Thoracic aorta (tissue), 2 donors: Measurements from ENCODE around the gene IP6K1. TPM values are rescaled to one million over a fixed set of nuclear protein-coding genes. Genes with fewer than 3 reads are reported as not detected.
"Not testable (repeated sequence)": the region's sequence is repeated elsewhere in the genome, so short reads cannot be mapped to it uniquely, and the experiment has no call there.

Experiments
- ATAC-seq: fragments of 150-250 bp; one replicate; pipeline ENCODE4 v1.8.0; 2017; ENCODE audit warnings: low read depth; ENCODE audit not compliant: insufficient number of reproducible peaks, low FRiP score
- DNase-seq: peaks from one replicate; pipeline ENCODE4 v3.0.0-alpha.2; 2020; ENCODE audit warnings: low spot score
- H3K27ac ChIP-seq, 2 donors: fragments of 200-600 bp; sonication (generic); 1 replicate in 1 of 2; 2 replicates in 1 of 2; pipeline ENCODE4 v1.5.1; 2016; ENCODE audit warnings: mild to moderate bottlenecking in 2 of 2, moderate library complexity in 2 of 2
- H3K27me3 ChIP-seq: fragments of 200-600 bp; sonication (generic); replicated peaks from 2 replicates; pipeline ENCODE4 v1.6.0; 2016; ENCODE audit warnings: mild to moderate bottlenecking; ENCODE audit not compliant: insufficient read depth
- H3K36me3 ChIP-seq: fragments of 200-600 bp; sonication (generic); one replicate; pipeline ENCODE4 v1.5.1; 2016
- H3K4me1 ChIP-seq, 2 donors: fragments of 200-600 bp; sonication (generic); 1 replicate in 1 of 2; 2 replicates in 1 of 2; pipeline versions ENCODE4 v1.5.1 to v1.6.0; 2016; ENCODE audit warnings: low read depth in 2 of 2, mild to moderate bottlenecking in 1 of 2; ENCODE audit not compliant: control insufficient read depth in 1 of 2
- H3K4me3 ChIP-seq: fragments of 200-600 bp; sonication (generic); 2 replicates; pipeline ENCODE4 v1.5.1; 2016; ENCODE audit warnings: mild to moderate bottlenecking
- H3K9me3 ChIP-seq: fragments of 200-600 bp; sonication (generic); 2 replicates; pipeline ENCODE4 v1.5.1; 2016
- CTCF ChIP-seq: fragments of 200-600 bp; sonication (generic); IDR thresholded peaks from one replicate; pipeline ENCODE4 v1.5.1; 2019; ENCODE audit warnings: antibody characterized with exemption
- total RNA-seq, 2 donors: library from RNA; depleted of rRNA; stranded (reverse); fragments of >200 nt; gene quantifications; one replicate each; pipeline versions ENCODE4 v1.1.0 to v1.2.3, GENCODE V29; 2016

IP6K1 gene
- total RNA-seq, 2 donors from 2014 or later = 56.6 to 69.0 TPM

GRCh38 chr3:49699281-49699979 lies 86.9 kb downstream of the IP6K1 start:
- no peaks in the 10 kb centered on the region for H3K9me3 ChIP-seq
- ATAC-seq = no peak
- no peaks in the 10 kb centered on the region for H3K4me1 ChIP-seq
- H3K27ac ChIP-seq = no peak overlapping the region
- TF ChIP-seq CTCF = no peak
- no peak overlapping the region for H3K4me3 ChIP-seq
- no peak for DNase-seq
- H3K27me3 ChIP-seq = no peaks in the 10 kb centered on the region
- peaks cover 24% of the 10 kb centered on the region for H3K36me3 ChIP-seq

GRCh38 chr3:49695350-49696015 lies 90.9 kb downstream of the IP6K1 start:
- not testable (repeated sequence) for H3K27ac ChIP-seq, H3K36me3 ChIP-seq, H3K4me3 ChIP-seq, DNase-seq, ATAC-seq, H3K27me3 ChIP-seq, H3K9me3 ChIP-seq
- peaks cover 5 to 12% of the 10 kb centered on the region in 2 donors for H3K4me1 ChIP-seq

- not testable (repeated sequence) for DNase-seq, H3K27me3 ChIP-seq, H3K4me3 ChIP-seq, H3K27ac ChIP-seq, ATAC-seq, H3K9me3 ChIP-seq, H3K36me3 ChIP-seq
- H3K4me1 ChIP-seq = peaks cover 11 to 20% of the 10 kb centered on the region in 2 donors
Measured at GRCh38 chr3:49694409-49695070, 91.8 kb downstream of the IP6K1 start.

GRCh38 chr3:49691481-49691880 lies 94.9 kb downstream of the IP6K1 start:
- not testable (repeated sequence) for H3K9me3 ChIP-seq, H3K27me3 ChIP-seq, H3K27ac ChIP-seq, ATAC-seq, DNase-seq, H3K4me3 ChIP-seq, H3K36me3 ChIP-seq
- peaks cover 17 to 31% of the 10 kb centered on the region in 2 donors for H3K4me1 ChIP-seq

GRCh38 chr3:49690856-49691255 lies 95.5 kb downstream of the IP6K1 start:
- peaks cover 17 to 31% of the 10 kb centered on the region in 2 donors for H3K4me1 ChIP-seq
- not testable (repeated sequence) for H3K27ac ChIP-seq, ATAC-seq, DNase-seq, H3K4me3 ChIP-seq, H3K36me3 ChIP-seq, H3K9me3 ChIP-seq, H3K27me3 ChIP-seq

- not testable (repeated sequence) for H3K9me3 ChIP-seq, H3K36me3 ChIP-seq, H3K27me3 ChIP-seq, DNase-seq, ATAC-seq
- Histone ChIP-seq H3K4me1 (peaks cover 17 to 31% of the 10 kb centered on the region in 2 donors), H3K4me3 (peak overlapping the region; percentile 94), H3K27ac (peak overlapping the region; percentile 53 to 64)
Measured at GRCh38 chr3:49689908-49690624, 96.3 kb downstream of the IP6K1 start.

GRCh38 chr3:49689046-49689907 lies 97.1 kb downstream of the IP6K1 start, which contains the start of the genes MST1 and RNF123:
TSS of gene MST1 (minus strand) at chr3:49689474. CDS start at chr3:49688691, 783 bp downstream.
TSS of gene RNF123 (plus strand) at chr3:49689557. CDS start at chr3:49691166, 1,609 bp downstream.
- H3K4me3 ChIP-seq = peak within 1 kb of the TSS; percentile 94
- H3K9me3 ChIP-seq = no peaks in the 10 kb centered on the region
- no peaks in the 10 kb centered on the region for H3K27me3 ChIP-seq
- DNase-seq (peak; percentile 21), ATAC-seq (peak; percentile 61)
- peak; percentile 38 for TF ChIP-seq CTCF
- peak within 1 kb of the TSS; percentile 64 to 71 for H3K27ac ChIP-seq
- H3K4me1 ChIP-seq = peaks cover 17 to 31% of the 10 kb centered on the region in 2 donors
- no peaks in the 10 kb centered on the region for H3K36me3 ChIP-seq

- ATAC-seq, H3K9me3 ChIP-seq, H3K36me3 ChIP-seq, DNase-seq, H3K27me3 ChIP-seq: not testable (repeated sequence)
- H3K4me1 ChIP-seq = peaks cover 17 to 31% of the 10 kb centered on the region in 2 donors
- H3K4me3 ChIP-seq = peak overlapping the region; percentile 94
- peak overlapping the region; percentile 64 to 71 for H3K27ac ChIP-seq
Measured at GRCh38 chr3:49688338-49689045, 97.8 kb downstream of the IP6K1 start.

- H3K4me3 ChIP-seq, ATAC-seq, H3K27me3 ChIP-seq, H3K9me3 ChIP-seq, H3K27ac ChIP-seq, DNase-seq: not testable (repeated sequence)
- H3K36me3 ChIP-seq = peaks cover 12% of the 10 kb centered on the region
- peaks cover 17 to 31% of the 10 kb centered on the region in 2 donors for H3K4me1 ChIP-seq
Measured at GRCh38 chr3:49687424-49687795, 98.9 kb downstream of the IP6K1 start.
